H9 (cell line): ENCODE measurements around the gene PIEZO2. TPM values are rescaled to one million over a fixed set of nuclear protein-coding genes. Genes with fewer than 3 reads are reported as not detected.

Experiments used
- DNase-seq: peaks from one replicate; pipeline ENCODE4 v3.0.0-alpha.2; 2017
- H2AFZ ChIP-seq: one replicate; pipeline ENCODE4 v1.6.1; 2013; ENCODE audit warnings: mild to moderate bottlenecking, low read length, control low read depth, moderate library complexity
- H2AK5ac ChIP-seq: 2 replicates; pipeline ENCODE4 v1.6.1; 2013; ENCODE audit warnings: low read length, control low read depth, mixed read lengths; ENCODE audit not compliant: insufficient read length
- H2BK120ac ChIP-seq: one replicate; pipeline ENCODE4 v1.6.1; 2013; ENCODE audit warnings: low read depth, mild to moderate bottlenecking, low read length, control low read depth, inconsistent platforms; ENCODE audit not compliant: poor library complexity, severe bottlenecking
- H2BK12ac ChIP-seq: 2 replicates; pipeline ENCODE4 v1.6.1; 2013; ENCODE audit warnings: low read length, control low read depth, mixed read lengths, low read depth; ENCODE audit not compliant: insufficient read length
- H2BK15ac ChIP-seq: 2 replicates; pipeline ENCODE4 v1.6.1; 2013; ENCODE audit warnings: low read depth, low read length, control low read depth
- H2BK20ac ChIP-seq: one replicate; pipeline ENCODE4 v1.6.1; 2013; ENCODE audit warnings: low read depth, mild to moderate bottlenecking, low read length, control low read depth, inconsistent platforms; ENCODE audit not compliant: poor library complexity, severe bottlenecking
- H2BK5ac ChIP-seq: 2 replicates; pipeline ENCODE4 v1.6.1; 2013; ENCODE audit warnings: low read length, control low read depth, mixed read lengths; ENCODE audit not compliant: insufficient read length
- H3K14ac ChIP-seq: 2 replicates; pipeline ENCODE4 v1.6.1; 2013; ENCODE audit warnings: low read length, control low read depth; ENCODE audit not compliant: insufficient read depth
- H3K18ac ChIP-seq: 2 replicates; pipeline ENCODE4 v1.6.1; 2013; ENCODE audit warnings: low read depth, mild to moderate bottlenecking, mixed read lengths, low read length, control low read depth; ENCODE audit not compliant: insufficient read length
- H3K23ac ChIP-seq: 2 replicates; pipeline ENCODE4 v1.6.1; 2013; ENCODE audit warnings: low read length, control low read depth, mixed read lengths, low read depth; ENCODE audit not compliant: insufficient read length
- H3K23me2 ChIP-seq: 2 replicates; pipeline ENCODE4 v1.6.1; 2013; ENCODE audit warnings: low read depth, mild to moderate bottlenecking, mixed read lengths, low read length, control low read depth; ENCODE audit not compliant: insufficient read length, poor library complexity, severe bottlenecking
- H3K27ac ChIP-seq: 2 replicates; pipeline ENCODE4 v1.5.1; 2013; ENCODE audit warnings: low read length, control low read depth, mixed read lengths, low read depth; ENCODE audit not compliant: insufficient read length
- H3K27me3 ChIP-seq: 2 replicates; pipeline ENCODE4 v1.6.1; 2013; ENCODE audit warnings: low read length, control low read depth, inconsistent platforms; ENCODE audit not compliant: insufficient read depth
- H3K4ac ChIP-seq: 2 replicates; pipeline ENCODE4 v1.6.1; 2013; ENCODE audit warnings: low read depth, mild to moderate bottlenecking, control low read depth, inconsistent platforms, low read length, moderate library complexity
- H3K4me1 ChIP-seq: 2 replicates; pipeline ENCODE4 v1.6.1; 2013; ENCODE audit warnings: low read length, control low read depth, inconsistent platforms; ENCODE audit not compliant: insufficient read depth
- H3K4me2 ChIP-seq: 2 replicates; pipeline ENCODE4 v1.6.1; 2013; ENCODE audit warnings: low read length, control low read depth, mixed read lengths; ENCODE audit not compliant: insufficient read length, insufficient read depth
- H3K56ac ChIP-seq: 2 replicates; pipeline ENCODE4 v1.6.1; 2013; ENCODE audit warnings: low read depth, mild to moderate bottlenecking, mixed read lengths, low read length, control low read depth; ENCODE audit not compliant: insufficient read length
- H3K79me1 ChIP-seq: 2 replicates; pipeline ENCODE4 v1.6.1; 2013; ENCODE audit warnings: low read depth, mild to moderate bottlenecking, moderate library complexity, low read length, control low read depth, inconsistent platforms; ENCODE audit not compliant: insufficient read depth, poor library complexity, severe bottlenecking
- H3K79me2 ChIP-seq: 2 replicates; pipeline ENCODE4 v1.6.1; 2013; ENCODE audit warnings: low read length, control low read depth, inconsistent platforms; ENCODE audit not compliant: insufficient read depth
- H3K9ac ChIP-seq: 2 replicates; pipeline ENCODE4 v1.6.1; 2013; ENCODE audit warnings: low read length, control low read depth, mixed read lengths; ENCODE audit not compliant: insufficient read length; ENCODE audit errors: extremely low read depth
- H3K9me3 ChIP-seq: one replicate; pipeline ENCODE4 v1.6.1; 2013; ENCODE audit warnings: low read depth, low read length, inconsistent platforms; ENCODE audit not compliant: control insufficient read depth
- H3T11ph ChIP-seq: one replicate; pipeline ENCODE4 v1.6.1; 2013; ENCODE audit warnings: mild to moderate bottlenecking, low read length, control low read depth, inconsistent platforms
- H4K20me1 ChIP-seq: one replicate; pipeline ENCODE4 v1.6.1; 2013; ENCODE audit not compliant: control insufficient read depth, insufficient read length, insufficient read depth
- H4K5ac ChIP-seq: 2 replicates; pipeline ENCODE4 v1.6.1; 2013; ENCODE audit warnings: low read depth, mild to moderate bottlenecking, mixed read lengths, low read length, control low read depth; ENCODE audit not compliant: insufficient read length
- H4K8ac ChIP-seq: replicated peaks from 2 replicates; pipeline ENCODE4 v1.6.1; 2013; ENCODE audit warnings: low read length, control low read depth, mixed read lengths, low read depth; ENCODE audit not compliant: insufficient read length
- H4K91ac ChIP-seq: 2 replicates; pipeline ENCODE4 v1.6.1; 2013; ENCODE audit warnings: low read depth, mild to moderate bottlenecking, moderate library complexity, mixed read lengths, low read length, control low read depth; ENCODE audit not compliant: insufficient read length
- H3K27ac Mint-ChIP-seq, 3 experiments: 2 replicates in 2 of 3; 3 replicates in 1 of 3; pipeline ENCODE4 v1.8.0; 2020 to 2021; ENCODE audit warnings: mixed read lengths in 3 of 3, mild to moderate bottlenecking in 1 of 3, moderate library complexity in 1 of 3
- H3K27me3 Mint-ChIP-seq: 2 replicates; pipeline ENCODE4 v1.8.0; 2021; ENCODE audit warnings: low read depth, mild to moderate bottlenecking, moderate library complexity, mixed read lengths
- H3K36me3 Mint-ChIP-seq, 3 experiments: 2 replicates in 2 of 3; 3 replicates in 1 of 3; pipeline ENCODE4 v1.8.0; 2020 to 2021; ENCODE audit warnings: low read depth in 3 of 3, mixed read lengths in 3 of 3; ENCODE audit not compliant: insufficient read depth in 1 of 3
- H3K4me1 Mint-ChIP-seq, 2 experiments: 2 replicates each; pipeline ENCODE4 v1.8.0; 2020; ENCODE audit warnings: mixed read lengths in 2 of 2
- H3K4me3 Mint-ChIP-seq, 2 experiments: 2 replicates in 1 of 2; 3 replicates in 1 of 2; pipeline ENCODE4 v1.8.0; 2020 to 2021; ENCODE audit warnings: mild to moderate bottlenecking in 2 of 2, mixed read lengths in 2 of 2, moderate library complexity in 1 of 2
- H3K9me3 Mint-ChIP-seq, 2 experiments: 2 replicates in 1 of 2; 3 replicates in 1 of 2; pipeline ENCODE4 v1.8.0; 2020; ENCODE audit warnings: mild to moderate bottlenecking in 2 of 2, mixed read lengths in 2 of 2, moderate library complexity in 1 of 2
- CTCF ChIP-seq: fragments of 200-600 bp; sonication (generic); conservative IDR thresholded peaks from 3 replicates; pipeline ENCODE4 v1.8.0; 2021; ENCODE audit warnings: antibody characterized with exemption, mild to moderate bottlenecking
- WGBS: extraction: QIAGEN DNeasy Blood & Tissue Kit; methylation state at CpG from one replicate; pipeline ENCODE4 v1.1.7; 2013; ENCODE audit warnings: missing lambda C conversion rate, low lambda C conversion rate, mixed read lengths; ENCODE audit not compliant: insufficient read length; ENCODE audit errors: extremely low coverage; 5-methylcytosine and 5-hydroxymethylcytosine counted together
- total RNA-seq: library from RNA; stranded (reverse); gene quantifications from 2 replicates; pipeline ENCODE4 v1.2.1, GENCODE V29; 2021

The PIEZO2 gene
- total RNA-seq, 1 experiment from 2014 or later: 3.9 TPM

GRCh38 chr18:10840743-10841142 lies 308.6 kb downstream of the PIEZO2 start:
- Mint-ChIP-seq H3K4me3 (no peak overlapping the region), H3K27ac (no peak overlapping the region), H3K27me3 (no peaks in the 10 kb centered on the region), H3K4me1 (0 out of 4 replicates have a peak, but pooled peaks cover 0 to 2% of the 10 kb centered on the region in 2 experiments), H3K9me3 (no peaks in the 10 kb centered on the region), H3K36me3 (peaks cover under 1 to 3% (median 2%) of the 10 kb centered on the region in 3 experiments; a peak in 2 of 7 replicates)
- H4K91ac ChIP-seq: no peak overlapping the region
- H4K20me1 ChIP-seq: no peaks in the 10 kb centered on the region
- H3K18ac ChIP-seq: no peak overlapping the region
- H2BK120ac ChIP-seq: no peak overlapping the region
- no peak overlapping the region for H3K23ac ChIP-seq
- H3K9ac ChIP-seq: no peak overlapping the region
- H3K23me2 ChIP-seq: no peaks in the 10 kb centered on the region
- H3K4ac ChIP-seq: no peak overlapping the region
- no peaks in the 10 kb centered on the region for H3K9me3 ChIP-seq
- no peak overlapping the region for H2AFZ ChIP-seq
- no peak for TF ChIP-seq CTCF
- no peak overlapping the region for H2BK15ac ChIP-seq
- H3K56ac ChIP-seq: no peak overlapping the region
- no peak for DNase-seq
- H2BK5ac ChIP-seq: no peak overlapping the region
- H3K14ac ChIP-seq: no peak overlapping the region
- no peaks in the 10 kb centered on the region for H3K4me1 ChIP-seq
- WGBS: no CpG with 5 or more reads among the region's 2 CpGs
- no peaks in the 10 kb centered on the region for H3K79me1 ChIP-seq
- no peak overlapping the region for H4K8ac ChIP-seq
- H4K5ac ChIP-seq: no peak overlapping the region
- no peak overlapping the region for H3K4me2 ChIP-seq
- no peaks in the 10 kb centered on the region for H3K27me3 ChIP-seq
- H2BK20ac ChIP-seq: no peak overlapping the region
- no peak overlapping the region for H2BK12ac ChIP-seq
- H3K79me2 ChIP-seq: no peaks in the 10 kb centered on the region
- no peak overlapping the region for H3K27ac ChIP-seq
- H2AK5ac ChIP-seq: no peak overlapping the region
- H3T11ph ChIP-seq: no peak overlapping the region
